ENCODE data around the gene YJU2. TPM values are rescaled to one million over a fixed set of nuclear protein-coding genes. Genes with fewer than 3 reads are reported as not detected.

YJU2 gene
- polyA plus RNA-seq, 1 of the 3 experiments (the other 2 are of a cell fraction): 29.0 TPM

GRCh38 chr19:4297901-4298809, 51.3 kb downstream of the YJU2 start:
- no peak overlapping the region for H3K27ac ChIP-seq (ENCODE audit: low read depth in 2 of 2, low read length in 1 of 2)
- no peaks in the 10 kb centered on the region for H3K36me3 ChIP-seq (replicated peaks in 1 of 2; ENCODE audit: control insufficient read depth in 1 of 2, insufficient read depth in 2 of 2, low read length in 1 of 2)
- H3K4me3 ChIP-seq (ENCODE audit: low read depth in 2 of 2, low read length in 1 of 2): no peak overlapping the region
- H4K20me1 ChIP-seq (ENCODE audit: insufficient read depth): no peaks in the 10 kb centered on the region
- no peak overlapping the region for H3K4me2 ChIP-seq
- H3K27me3 ChIP-seq (ENCODE audit: insufficient read depth): no peaks in the 10 kb centered on the region
- H3K9ac ChIP-seq: no peak overlapping the region
- no peaks in the 10 kb centered on the region for H3K9me3 ChIP-seq
- no peak for TF ChIP-seq TEAD4 (IDR thresholded peaks at IDR 0.05; ENCODE audit: borderline replicate concordance, insufficient read depth)
- no peak for TF ChIP-seq PBX3 (IDR thresholded peaks at IDR 0.05)
- TF ChIP-seq EZH2phosphoT487 (IDR thresholded peaks at IDR 0.05; ENCODE audit: borderline replicate concordance, low read depth): no peak
- no peak for TF ChIP-seq FOSL2 (IDR thresholded peaks at IDR 0.05; ENCODE audit: borderline replicate concordance, low read depth)
- no peak for TF ChIP-seq RXRA (IDR thresholded peaks at IDR 0.05; ENCODE audit: borderline replicate concordance, low read depth)
- no peak for TF ChIP-seq SMC3 (IDR thresholded peaks at IDR 0.05; ENCODE audit: low read depth, low read length)
- TF ChIP-seq TCF12 (IDR thresholded peaks at IDR 0.05): no peak
- no peak for TF ChIP-seq JUND (IDR thresholded peaks at IDR 0.05)
- no peak for TF ChIP-seq EP300 (IDR thresholded peaks at IDR 0.05; ENCODE audit: borderline replicate concordance in 1 of 2, low read depth in 1 of 2, low read length in 1 of 2)
- TF ChIP-seq TAF1 (IDR thresholded peaks at IDR 0.05; ENCODE audit: borderline replicate concordance, low read depth, low read length): no peak
- no peak for TF ChIP-seq GATA2 (CRISPR knock-in tag; IDR thresholded peaks at IDR 0.05)
- no peak for TF ChIP-seq FOXJ3 (CRISPR knock-in tag; IDR thresholded peaks at IDR 0.05)
- TF ChIP-seq IRF3 (IDR thresholded peaks at IDR 0.05; ENCODE audit: low read depth, low read length): no peak
- TF ChIP-seq RAD21 (IDR thresholded peaks at IDR 0.05; ENCODE audit: low read length): no peak
- TF ChIP-seq CHD2 (IDR thresholded peaks at IDR 0.05; ENCODE audit: low read length, partially characterized antibody): no peak
- no peak for DNase-seq
- no peaks in the 10 kb centered on the region for H3F3A ChIP-seq (replicated peaks; ENCODE audit: insufficient read depth)
- no peaks in the 10 kb centered on the region for H3K79me2 ChIP-seq (ENCODE audit: insufficient read depth)
- WGBS (ENCODE audit: low lambda C conversion rate): 82% methylated on average over 15 of the region's 27 CpGs
- POLR2A ChIA-PET: interaction anchor here (0.9 kb wide), 1 partner anchor 20 kb away, joined by 3 read pairs; no protein-coding TSS in a partner anchor
- no peak overlapping the region for H2AFZ ChIP-seq (ENCODE audit: low read depth)
- no peaks in the 10 kb centered on the region for H3K9me2 ChIP-seq
- H3K4me1 ChIP-seq (ENCODE audit: control insufficient read depth in 1 of 2, insufficient read depth in 2 of 2, low read depth in 1 of 2, low read length in 1 of 2): peaks cover 0 to 19% of the 10 kb centered on the region in 2 experiments; a peak in 1 of 4 replicates
- CTCF ChIA-PET: interaction anchor here (0.8 to 2.5 kb wide), 2 partner anchors 30 to 31 kb away, joined by 3 to 12 read pairs; no protein-coding TSS in a partner anchor

Measured in SK-N-SH (cell line).